CD14-positive monocyte (primary cell): Measurements from ENCODE around the gene AGAP1. TPM values are rescaled to one million over a fixed set of nuclear protein-coding genes. Genes with fewer than 3 reads are reported as not detected.

Experiments
- DNase-seq, 3 donors: peaks; one replicate each; pipeline ENCODE4 v3.0.0-alpha.2; 2011 to 2022
- H2AFZ ChIP-seq: 2 replicates; pipeline ENCODE4 v1.6.0; 2012; ENCODE audit warnings: mild to moderate bottlenecking, low read depth, low read length, inconsistent platforms; ENCODE audit not compliant: insufficient read depth, poor library complexity, severe bottlenecking
- H3K27ac ChIP-seq, 2 donors: 1 replicate in 1 of 2; 2 replicates in 1 of 2; pipeline ENCODE4 v1.5.1; 2012 to 2013; ENCODE audit warnings: low read length in 2 of 2, control low read depth in 1 of 2, inconsistent platforms in 1 of 2, low read depth in 1 of 2, mild to moderate bottlenecking in 1 of 2
- H3K27me3 ChIP-seq, 2 donors: one replicate each; pipeline versions ENCODE4 v1.6.0 to v1.6.1; 2011 to 2013; ENCODE audit warnings: low read length in 2 of 2; ENCODE audit not compliant: control insufficient read depth in 2 of 2, insufficient read depth in 2 of 2
- H3K36me3 ChIP-seq, 2 donors: replicated peaks in 1 of 2; 1 replicate in 1 of 2; 2 replicates in 1 of 2; pipeline versions ENCODE4 v1.5.1 to v1.6.1; 2012 to 2013; ENCODE audit warnings: low read length in 2 of 2, control low read depth in 1 of 2, inconsistent platforms in 1 of 2, mild to moderate bottlenecking in 1 of 2; ENCODE audit not compliant: insufficient read depth in 2 of 2, control insufficient read depth in 1 of 2
- H3K4me1 ChIP-seq, 2 donors: 1 replicate in 1 of 2; 2 replicates in 1 of 2; pipeline versions ENCODE4 v1.5.1 to v1.6.1; 2012 to 2013; ENCODE audit warnings: low read length in 2 of 2, control low read depth in 1 of 2, inconsistent platforms in 1 of 2, mild to moderate bottlenecking in 1 of 2, moderate library complexity in 1 of 2; ENCODE audit not compliant: insufficient read depth in 2 of 2, control insufficient read depth in 1 of 2
- H3K4me2 ChIP-seq: replicated peaks from 2 replicates; pipeline ENCODE3; 2012; ENCODE audit warnings: low read length, moderate library complexity, mild to moderate bottlenecking; ENCODE audit not compliant: poor library complexity, severe bottlenecking; ENCODE audit errors: extremely low read depth
- H3K4me3 ChIP-seq, 3 experiments: fragments of 200-600 bp in 1 of 3; sonication (generic) in 1 of 3; replicated peaks in 1 of 3; 1 replicate in 2 of 3; 2 replicates in 1 of 3; pipeline ENCODE4 v1.5.1; 2011 to 2013; ENCODE audit warnings: low read length in 3 of 3, mild to moderate bottlenecking in 3 of 3, control low read depth in 2 of 3, low read depth in 2 of 3, inconsistent platforms in 1 of 3, moderate library complexity in 1 of 3
- H3K79me2 ChIP-seq: 2 replicates; pipeline ENCODE4 v1.6.0; 2012; ENCODE audit warnings: mild to moderate bottlenecking, control low read depth, inconsistent platforms, low read length, moderate library complexity; ENCODE audit not compliant: insufficient read depth
- H3K9ac ChIP-seq: 2 replicates; pipeline ENCODE4 v1.6.0; 2017; ENCODE audit warnings: low read length, mild to moderate bottlenecking; ENCODE audit not compliant: insufficient read depth, poor library complexity, severe bottlenecking
- H3K9me3 ChIP-seq, 2 donors: replicated peaks in 1 of 2; 1 replicate in 1 of 2; 2 replicates in 1 of 2; pipeline versions ENCODE4 v1.5.1 to v1.6.1; 2012 to 2013; ENCODE audit warnings: low read length in 2 of 2, control low read depth in 1 of 2; ENCODE audit not compliant: control insufficient read depth in 1 of 2, insufficient read depth in 1 of 2
- H4K20me1 ChIP-seq: 2 replicates; pipeline ENCODE4 v1.6.0; 2012; ENCODE audit warnings: mild to moderate bottlenecking, low read length, control low read depth, moderate library complexity; ENCODE audit not compliant: insufficient read depth
- H3K27ac Mint-ChIP-seq, 7 donors: one replicate each; pipeline ENCODE4 v1.8.0; 2020; ENCODE audit warnings: mild to moderate bottlenecking in 7 of 7, mixed read lengths in 7 of 7, moderate library complexity in 6 of 7, inconsistent platforms in 2 of 7
- H3K27me3 Mint-ChIP-seq, 3 donors: one replicate each; pipeline ENCODE4 v1.8.0; 2021 to 2022; ENCODE audit warnings: low read depth in 3 of 3, mild to moderate bottlenecking in 3 of 3, mixed read lengths in 3 of 3, moderate library complexity in 3 of 3, inconsistent platforms in 1 of 3
- H3K36me3 Mint-ChIP-seq, 2 donors: one replicate each; pipeline ENCODE4 v1.8.0; 2020; ENCODE audit warnings: mixed read lengths in 2 of 2, inconsistent platforms in 1 of 2, mild to moderate bottlenecking in 1 of 2
- H3K4me1 Mint-ChIP-seq: one replicate; pipeline ENCODE4 v1.8.0; 2020; ENCODE audit warnings: mild to moderate bottlenecking, mixed read lengths
- H3K4me3 Mint-ChIP-seq, 2 donors: one replicate each; pipeline ENCODE4 v1.8.0; 2020; ENCODE audit warnings: mild to moderate bottlenecking in 2 of 2, mixed read lengths in 2 of 2, moderate library complexity in 1 of 2
- H3K9me3 Mint-ChIP-seq, 7 donors: one replicate each; pipeline ENCODE4 v1.8.0; 2020 to 2022; ENCODE audit warnings: mixed read lengths in 7 of 7, mild to moderate bottlenecking in 6 of 7, moderate library complexity in 6 of 7, inconsistent platforms in 2 of 7
- WGBS: methylation state at CpG from one replicate; pipeline ENCODE4 v1.1.5; 2013; ENCODE audit warnings: missing lambda C conversion rate; ENCODE audit not compliant: insufficient coverage; 5-methylcytosine and 5-hydroxymethylcytosine counted together
- intact Hi-C, 2 donors: fragments of 100-400 bp; cut with micrococcal nuclease; formaldehyde crosslinking; loops; one replicate each; pipeline versions ENCODE4 v1.15.0 to v1.15.1; 2023
- polyA plus RNA-seq, 3 donors: library from polyadenylated mRNA; depleted of rRNA in 1 of 3; unstranded in 2 of 3; stranded (reverse) in 1 of 3; fragments of 300-500 nt in 2 of 3; fragments of >200 nt in 1 of 3; fragmentation: Illumina TruSeq in 2 of 3; gene quantifications; 1 replicate in 2 of 3; 2 replicates in 1 of 3; pipeline ENCODE4 v1.2.3, GENCODE V29; 2012 to 2021
- TF ChIP-seq, protein P1 (sequence below): fragments of 200-600 bp; IDR thresholded peaks from one replicate; pipeline ENCODE4 v1.8.0; 2022; ENCODE audit warnings: antibody characterized with exemption, mild to moderate bottlenecking

Gene AGAP1
- polyA plus RNA-seq, 3 donors: 0.12 TPM; not detected in 2

DNA sequence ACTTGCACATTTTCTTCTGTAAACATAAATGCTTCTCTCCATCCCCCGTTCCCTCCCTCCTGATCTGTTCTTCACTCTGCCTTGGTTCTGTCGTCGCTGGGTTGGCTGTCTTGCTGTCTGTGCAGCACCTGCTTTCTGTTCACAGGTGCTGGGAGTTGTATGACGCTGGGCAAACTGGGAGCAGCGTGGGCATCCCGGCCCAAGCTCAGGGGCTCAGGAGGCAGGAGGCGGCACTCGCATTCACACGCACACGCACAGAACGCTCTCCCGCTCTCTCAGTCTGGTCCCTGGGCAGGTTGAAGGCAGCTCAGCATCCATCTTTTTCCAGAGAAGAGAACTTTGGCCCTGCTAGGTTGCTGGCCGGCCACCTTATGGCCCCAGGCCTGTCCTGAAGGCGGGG, 618.6 kb downstream of the AGAP1 start:
- no peak overlapping the region for H3K4me2 ChIP-seq
- no peak overlapping the region for H3K4me3 ChIP-seq
- no peaks in the 10 kb centered on the region for H3K36me3 Mint-ChIP-seq
- no peaks in the 10 kb centered on the region for H3K4me1 Mint-ChIP-seq
- peaks cover 0 to 2% (median 0%) of the 10 kb centered on the region in 7 donors for H3K9me3 Mint-ChIP-seq
- WGBS: 88% methylated on average over 12 of the region's 14 CpGs
- no peaks in the 10 kb centered on the region for H3K9me3 ChIP-seq
- H3K79me2 ChIP-seq: no peaks in the 10 kb centered on the region
- no peak for DNase-seq
- no peak overlapping the region for H3K9ac ChIP-seq
- no peak overlapping the region for H3K4me3 Mint-ChIP-seq
- no peak overlapping the region for H2AFZ ChIP-seq
- TF ChIP-seq, protein P1, sequence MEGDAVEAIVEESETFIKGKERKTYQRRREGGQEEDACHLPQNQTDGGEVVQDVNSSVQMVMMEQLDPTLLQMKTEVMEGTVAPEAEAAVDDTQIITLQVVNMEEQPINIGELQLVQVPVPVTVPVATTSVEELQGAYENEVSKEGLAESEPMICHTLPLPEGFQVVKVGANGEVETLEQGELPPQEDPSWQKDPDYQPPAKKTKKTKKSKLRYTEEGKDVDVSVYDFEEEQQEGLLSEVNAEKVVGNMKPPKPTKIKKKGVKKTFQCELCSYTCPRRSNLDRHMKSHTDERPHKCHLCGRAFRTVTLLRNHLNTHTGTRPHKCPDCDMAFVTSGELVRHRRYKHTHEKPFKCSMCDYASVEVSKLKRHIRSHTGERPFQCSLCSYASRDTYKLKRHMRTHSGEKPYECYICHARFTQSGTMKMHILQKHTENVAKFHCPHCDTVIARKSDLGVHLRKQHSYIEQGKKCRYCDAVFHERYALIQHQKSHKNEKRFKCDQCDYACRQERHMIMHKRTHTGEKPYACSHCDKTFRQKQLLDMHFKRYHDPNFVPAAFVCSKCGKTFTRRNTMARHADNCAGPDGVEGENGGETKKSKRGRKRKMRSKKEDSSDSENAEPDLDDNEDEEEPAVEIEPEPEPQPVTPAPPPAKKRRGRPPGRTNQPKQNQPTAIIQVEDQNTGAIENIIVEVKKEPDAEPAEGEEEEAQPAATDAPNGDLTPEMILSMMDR: no peak
- H3K27me3 Mint-ChIP-seq: peaks cover 8 to 20% (median 16%) of the 10 kb centered on the region in 3 donors
- H4K20me1 ChIP-seq: no peaks in the 10 kb centered on the region
- H3K4me1 ChIP-seq: no peaks in the 10 kb centered on the region
- no peak overlapping the region for H3K27ac ChIP-seq
- peaks cover 0 to 9% of the 10 kb centered on the region in 2 donors for H3K27me3 ChIP-seq
- no peaks in the 10 kb centered on the region for H3K36me3 ChIP-seq
- no peak overlapping the region for H3K27ac Mint-ChIP-seq
- intact Hi-C loops: no loop called here

- Mint-ChIP-seq H3K27me3 (peaks cover 3 to 22% (median 10%) of the 10 kb centered on the region in 3 donors), H3K36me3 (no peaks in the 10 kb centered on the region), H3K4me3 (no peak overlapping the region), H3K27ac (no peak overlapping the region), H3K4me1 (no peaks in the 10 kb centered on the region), H3K9me3 (peaks cover 0 to 2% (median 0%) of the 10 kb centered on the region in 7 donors)
- Histone ChIP-seq H3K36me3 (no peaks in the 10 kb centered on the region), H3K9me3 (no peaks in the 10 kb centered on the region), H3K79me2 (no peaks in the 10 kb centered on the region), H3K27me3 (peaks cover 0 to 11% of the 10 kb centered on the region in 2 donors), H4K20me1 (no peaks in the 10 kb centered on the region), H3K27ac (no peak overlapping the region), H3K4me2 (no peak overlapping the region), H3K9ac (no peak overlapping the region), H2AFZ (no peak overlapping the region), H3K4me1 (no peaks in the 10 kb centered on the region), H3K4me3 (no peak overlapping the region)
- intact Hi-C loops: no loop called here
- DNase-seq: no peak
- TF ChIP-seq, protein P1: no peak
- 91% methylated on average over 6 of the region's 8 CpGs for WGBS
Observed at GRCh38 chr2:236113425-236113824, 619.6 kb downstream of the AGAP1 start.
